Spleen (tissue), 7 donors: ENCODE data around the gene GOLT1B.

Source experiments
- POLR2A ChIP-seq, 3 donors: fragments of 450-650 bp; IDR thresholded peaks; one replicate each; pipeline ENCODE4 v1.5.1; 2017; ENCODE audit warnings: antibody characterized with exemption in 3 of 3, mild to moderate bottlenecking in 1 of 3
- POLR2AphosphoS5 ChIP-seq, 3 donors: sonication (generic); formaldehyde crosslinking; IDR thresholded peaks; one replicate each; pipeline ENCODE4 v1.5.1; 2017; ENCODE audit warnings: antibody characterized with exemption in 3 of 3
- TF ChIP-seq, protein P1 (sequence below), 11 experiments: fragments of 200-600 bp in 7 of 11; fragments of 450-650 bp in 4 of 11; sonication (generic) in 4 of 11; IDR thresholded peaks in 8 of 11; conservative IDR thresholded peaks in 3 of 11; 1 replicate in 7 of 11; 2 replicates in 4 of 11; pipeline versions ENCODE4 v1.4.0 to v1.8.0; 2016 to 2021; ENCODE audit warnings: antibody characterized with exemption in 11 of 11, inconsistent platforms in 4 of 11, mild to moderate bottlenecking in 1 of 11
- donor health status: DM: no; HTN: no; CAD: no; lungs with moderate emphysema.
- donor health status: DM: no; HTN: no; CAD: no.
- donor health status: DM: no; HTN: no; CAD: no.

DNA sequence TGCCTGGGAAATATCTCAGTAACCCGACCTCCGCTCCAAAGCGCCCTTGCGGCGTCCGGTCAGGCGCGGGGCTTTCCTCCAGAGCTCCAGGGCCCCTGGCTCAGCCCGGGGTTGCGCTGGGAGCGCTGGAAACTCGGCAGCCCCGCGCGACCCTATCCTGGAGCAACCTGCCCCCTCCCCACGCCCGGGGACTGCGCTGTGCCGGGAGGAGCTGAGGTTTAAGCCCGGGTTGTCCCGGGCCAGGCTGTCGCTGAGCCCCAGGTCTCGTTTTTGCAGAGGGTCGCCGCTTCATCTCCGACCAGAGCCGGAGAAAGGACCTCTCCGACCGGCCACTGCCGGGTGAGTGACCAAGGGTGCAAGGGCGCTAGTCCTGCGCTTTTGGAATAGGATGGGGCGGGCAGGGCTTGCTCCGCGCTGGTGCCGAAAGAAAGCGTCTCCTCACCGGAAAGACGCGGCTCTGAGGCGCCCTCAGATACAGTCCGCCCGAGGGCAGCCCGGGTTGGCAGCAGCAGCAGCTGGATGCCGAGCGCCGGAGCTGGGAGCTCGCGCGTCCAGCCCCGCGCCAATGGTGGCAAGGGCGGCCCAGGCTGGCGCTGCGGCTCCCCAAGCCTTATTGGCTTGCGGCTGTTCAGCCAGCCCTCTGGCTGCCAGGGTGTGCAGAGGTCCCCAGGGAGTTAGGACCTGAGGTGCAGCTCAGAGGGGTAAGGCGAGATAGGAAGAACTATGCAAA lies 26.0 kb downstream of the GOLT1B start:
- TF ChIP-seq, protein P1, sequence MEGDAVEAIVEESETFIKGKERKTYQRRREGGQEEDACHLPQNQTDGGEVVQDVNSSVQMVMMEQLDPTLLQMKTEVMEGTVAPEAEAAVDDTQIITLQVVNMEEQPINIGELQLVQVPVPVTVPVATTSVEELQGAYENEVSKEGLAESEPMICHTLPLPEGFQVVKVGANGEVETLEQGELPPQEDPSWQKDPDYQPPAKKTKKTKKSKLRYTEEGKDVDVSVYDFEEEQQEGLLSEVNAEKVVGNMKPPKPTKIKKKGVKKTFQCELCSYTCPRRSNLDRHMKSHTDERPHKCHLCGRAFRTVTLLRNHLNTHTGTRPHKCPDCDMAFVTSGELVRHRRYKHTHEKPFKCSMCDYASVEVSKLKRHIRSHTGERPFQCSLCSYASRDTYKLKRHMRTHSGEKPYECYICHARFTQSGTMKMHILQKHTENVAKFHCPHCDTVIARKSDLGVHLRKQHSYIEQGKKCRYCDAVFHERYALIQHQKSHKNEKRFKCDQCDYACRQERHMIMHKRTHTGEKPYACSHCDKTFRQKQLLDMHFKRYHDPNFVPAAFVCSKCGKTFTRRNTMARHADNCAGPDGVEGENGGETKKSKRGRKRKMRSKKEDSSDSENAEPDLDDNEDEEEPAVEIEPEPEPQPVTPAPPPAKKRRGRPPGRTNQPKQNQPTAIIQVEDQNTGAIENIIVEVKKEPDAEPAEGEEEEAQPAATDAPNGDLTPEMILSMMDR (IDR thresholded peaks at IDR 0.05 in 8 of 11, conservative IDR thresholded peaks at IDR 0.05 in 3 of 11), result peak in 1 of 11 experiments; percentile 8
- TF ChIP-seq POLR2A (IDR thresholded peaks at IDR 0.05) (no peak), POLR2AphosphoS5 (IDR thresholded peaks at IDR 0.05) (peak in 2 of 3 donors; percentile 62 to 64)
